Activated CD8-positive, alpha-beta T cell treated with anti-CD3 and anti-CD28 coated beads, Interleukin-2, amount 10 ng/mL, durations not matched to agents 7 days and 5 days (primary cell): ENCODE results near the gene ARHGEF26. TPM values are rescaled to one million over a fixed set of nuclear protein-coding genes. Genes with fewer than 3 reads are reported as not detected.
"Not testable (repeated sequence)": the region's sequence is repeated elsewhere in the genome, so short reads cannot be mapped to it uniquely, and the experiment has no call there.

Experiments
- ATAC-seq: fragments of 150-1000 bp; cut with Tn5 transposase; one replicate; pipeline ENCODE4 v1.10.0; 2021; ENCODE audit warnings: moderate library complexity
- CTCF ChIA-PET: fragments of 350-600 bp; sonication (Branson Sonifier 250); formaldehyde crosslinking; loops from one replicate; lab custom pipeline; 2021; ENCODE audit warnings: antibody characterized with exemption; lab: Charles Lee
- POLR2A ChIA-PET: fragments of 350-600 bp; sonication (Branson Sonifier 250); formaldehyde crosslinking; loops from one replicate; lab custom pipeline; 2021; ENCODE audit warnings: antibody characterized with exemption; lab: Charles Lee
- DNase-seq: peaks from one replicate; pipeline ENCODE4 v3.0.0-alpha.2; 2020
- H3K27ac Mint-ChIP-seq: one replicate; pipeline ENCODE4 v1.8.0; 2021; ENCODE audit warnings: mild to moderate bottlenecking, mixed read lengths
- H3K27me3 Mint-ChIP-seq: one replicate; pipeline ENCODE4 v1.8.0; 2021; ENCODE audit warnings: low read depth, mixed read lengths
- H3K36me3 Mint-ChIP-seq: one replicate; pipeline ENCODE4 v1.8.0; 2021; ENCODE audit warnings: low read depth, mixed read lengths
- H3K4me1 Mint-ChIP-seq: one replicate; pipeline ENCODE4 v1.8.0; 2021; ENCODE audit warnings: low read depth, mixed read lengths
- H3K4me3 Mint-ChIP-seq: one replicate; pipeline ENCODE4 v1.8.0; 2021; ENCODE audit warnings: mild to moderate bottlenecking, mixed read lengths
- H3K9me3 Mint-ChIP-seq: one replicate; pipeline ENCODE4 v1.8.0; 2022; ENCODE audit warnings: mixed read lengths; ENCODE audit not compliant: insufficient read depth
- total RNA-seq, 2 experiments: library from RNA; stranded (reverse); gene quantifications; one replicate each; pipeline ENCODE4 v1.2.3, GENCODE V29; 2021

Gene ARHGEF26, protein sequence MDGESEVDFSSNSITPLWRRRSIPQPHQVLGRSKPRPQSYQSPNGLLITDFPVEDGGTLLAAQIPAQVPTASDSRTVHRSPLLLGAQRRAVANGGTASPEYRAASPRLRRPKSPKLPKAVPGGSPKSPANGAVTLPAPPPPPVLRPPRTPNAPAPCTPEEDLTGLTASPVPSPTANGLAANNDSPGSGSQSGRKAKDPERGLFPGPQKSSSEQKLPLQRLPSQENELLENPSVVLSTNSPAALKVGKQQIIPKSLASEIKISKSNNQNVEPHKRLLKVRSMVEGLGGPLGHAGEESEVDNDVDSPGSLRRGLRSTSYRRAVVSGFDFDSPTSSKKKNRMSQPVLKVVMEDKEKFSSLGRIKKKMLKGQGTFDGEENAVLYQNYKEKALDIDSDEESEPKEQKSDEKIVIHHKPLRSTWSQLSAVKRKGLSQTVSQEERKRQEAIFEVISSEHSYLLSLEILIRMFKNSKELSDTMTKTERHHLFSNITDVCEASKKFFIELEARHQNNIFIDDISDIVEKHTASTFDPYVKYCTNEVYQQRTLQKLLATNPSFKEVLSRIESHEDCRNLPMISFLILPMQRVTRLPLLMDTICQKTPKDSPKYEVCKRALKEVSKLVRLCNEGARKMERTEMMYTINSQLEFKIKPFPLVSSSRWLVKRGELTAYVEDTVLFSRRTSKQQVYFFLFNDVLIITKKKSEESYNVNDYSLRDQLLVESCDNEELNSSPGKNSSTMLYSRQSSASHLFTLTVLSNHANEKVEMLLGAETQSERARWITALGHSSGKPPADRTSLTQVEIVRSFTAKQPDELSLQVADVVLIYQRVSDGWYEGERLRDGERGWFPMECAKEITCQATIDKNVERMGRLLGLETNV
- under 1 TPM in 1 of 2 experiments, not detected in 1; 0.08 TPM for total RNA-seq

DNA sequence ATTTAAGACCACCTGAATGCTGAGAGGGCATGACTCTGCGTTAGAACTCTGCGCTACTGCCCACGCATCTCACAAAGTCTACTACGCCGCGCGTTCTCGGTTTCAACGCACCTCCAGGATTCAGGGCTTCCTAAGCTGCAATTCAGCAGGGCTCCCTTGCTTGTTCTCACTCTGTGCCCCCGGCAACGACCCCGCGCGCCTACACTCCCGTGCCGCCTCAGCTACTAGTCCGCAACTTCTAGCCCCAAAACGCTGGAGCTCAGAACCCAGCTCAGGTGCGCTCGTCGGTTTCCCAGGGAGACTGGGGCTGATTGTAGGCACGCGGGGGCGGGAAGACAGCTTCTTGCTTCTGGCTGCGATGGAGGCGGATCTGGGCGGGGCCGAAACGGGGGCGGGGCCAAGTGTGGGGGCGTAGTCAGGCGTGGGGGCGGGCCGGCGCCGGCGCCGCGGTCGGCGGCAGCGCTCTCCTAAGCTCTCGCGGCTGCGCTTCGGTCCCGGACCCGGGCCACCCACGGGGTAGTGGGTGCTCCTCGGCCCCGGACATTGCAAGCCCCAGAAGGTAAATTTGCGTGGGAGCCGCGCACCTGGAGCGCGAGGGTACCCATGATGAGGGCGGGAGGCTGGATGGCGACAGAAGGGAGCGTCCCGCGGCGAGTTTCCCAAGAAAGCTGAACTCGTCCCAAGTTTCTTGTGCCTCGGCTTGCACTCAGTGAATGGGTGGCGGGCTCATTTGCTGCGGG, at the start of gene ARHGEF26:
Gene ARHGEF26, plus strand, starts transcription at position 430 of the 740 bp plus-strand sequence. CDS start 603 bp downstream, outside the sequence.
- no peak within 1 kb of the TSS for H3K27ac Mint-ChIP-seq
- CTCF ChIA-PET, result interaction anchor here (0.7 to 1.1 kb wide), 2 partner anchors 9 to 12 kb away, joined by 3 read pairs; no protein-coding TSS in a partner anchor
- DNase-seq (peak; percentile 85), ATAC-seq (peak; percentile 95)
- POLR2A ChIA-PET, result no interaction called here
- H3K27me3 Mint-ChIP-seq, result peaks cover 67% of the 10 kb centered on the region
- peaks cover 15% of the 10 kb centered on the region for H3K4me1 Mint-ChIP-seq
- H3K36me3 Mint-ChIP-seq, result no peaks in the 10 kb centered on the region
- no peaks in the 10 kb centered on the region for H3K9me3 Mint-ChIP-seq
- H3K4me3 Mint-ChIP-seq, result peak within 1 kb of the TSS; percentile 73

GRCh38 chr3:154074966-154075365, 46.2 kb upstream of the ARHGEF26 start:
- Mint-ChIP-seq H3K9me3 (no peaks in the 10 kb centered on the region), H3K4me1 (no peaks in the 10 kb centered on the region), H3K4me3 (no peak overlapping the region), H3K36me3 (no peaks in the 10 kb centered on the region), H3K27ac (no peak overlapping the region), H3K27me3 (no peaks in the 10 kb centered on the region)
- POLR2A ChIA-PET, result no interaction called here
- CTCF ChIA-PET, result no interaction called here
- ATAC-seq (no peak), DNase-seq (no peak)

DNA sequence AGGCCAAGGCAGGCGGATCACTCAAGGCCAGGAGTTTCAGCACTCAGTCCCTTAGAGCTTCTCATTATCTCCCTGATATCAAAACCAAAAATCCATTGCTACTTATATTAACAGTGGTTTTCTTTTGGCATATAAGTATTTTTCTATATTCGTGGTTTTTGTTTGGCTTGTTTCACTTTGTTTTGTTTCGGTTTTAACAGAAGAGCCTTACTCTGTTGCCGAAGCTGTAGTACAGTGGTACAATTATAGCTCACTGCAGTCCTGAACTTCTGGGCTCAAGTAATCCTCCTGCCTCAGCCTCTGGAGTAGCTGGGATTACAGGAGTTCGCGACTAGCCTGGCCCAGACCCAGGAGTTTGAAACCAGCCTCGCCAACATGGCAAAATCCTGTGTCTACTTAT, 42.5 kb upstream of the ARHGEF26 start:
- CTCF ChIA-PET, result no interaction called here
- H3K27me3 Mint-ChIP-seq, result no peaks in the 10 kb centered on the region
- no peak overlapping the region for H3K4me3 Mint-ChIP-seq
- H3K9me3 Mint-ChIP-seq, result no peaks in the 10 kb centered on the region
- H3K36me3 Mint-ChIP-seq, result no peaks in the 10 kb centered on the region
- no peaks in the 10 kb centered on the region for H3K4me1 Mint-ChIP-seq
- DNase-seq, result no peak
- POLR2A ChIA-PET, result no interaction called here
- no peak for ATAC-seq
- no peak overlapping the region for H3K27ac Mint-ChIP-seq

- no peaks in the 10 kb centered on the region for H3K4me1 Mint-ChIP-seq
- CTCF ChIA-PET, result no interaction called here
- H3K4me3 Mint-ChIP-seq, result no peak overlapping the region
- H3K27me3 Mint-ChIP-seq, result no peaks in the 10 kb centered on the region
- no peaks in the 10 kb centered on the region for H3K9me3 Mint-ChIP-seq
- DNase-seq, result no peak
- no peaks in the 10 kb centered on the region for H3K36me3 Mint-ChIP-seq
- no peak for ATAC-seq
- no peak overlapping the region for H3K27ac Mint-ChIP-seq
- POLR2A ChIA-PET, result no interaction called here
Measured at GRCh38 chr3:154081305-154081704, 39.9 kb upstream of the ARHGEF26 start.

DNA sequence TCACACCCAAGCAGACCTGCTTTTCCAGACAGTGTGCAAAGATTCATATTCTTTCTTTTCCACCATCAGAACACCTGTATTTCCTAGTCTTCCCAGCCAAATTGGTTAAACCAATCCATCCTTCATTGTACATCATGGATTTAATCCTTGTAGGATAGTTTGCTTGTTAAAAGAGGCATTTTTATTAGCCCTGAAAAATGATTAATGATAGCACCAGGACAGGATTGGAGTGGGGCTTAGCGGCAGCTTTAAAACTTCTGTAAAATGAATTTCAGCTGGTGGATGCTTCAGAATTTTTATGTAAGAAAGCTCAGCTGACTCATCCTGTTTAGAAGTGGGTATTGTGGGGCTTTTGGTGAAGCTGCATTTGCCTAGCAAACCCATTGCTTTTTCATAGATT, 36.1 kb upstream of the ARHGEF26 start:
- DNase-seq (no peak), ATAC-seq (no peak)
- Mint-ChIP-seq H3K36me3 (no peaks in the 10 kb centered on the region), H3K27me3 (no peaks in the 10 kb centered on the region), H3K4me1 (no peaks in the 10 kb centered on the region), H3K9me3 (no peaks in the 10 kb centered on the region), H3K4me3 (no peak overlapping the region), H3K27ac (no peak overlapping the region)
- ChIA-PET CTCF (interaction anchor here (1.4 kb wide), 1 partner anchor 168 kb away, joined by 4 read pairs; no protein-coding TSS in a partner anchor), POLR2A (no interaction called here)

DNA sequence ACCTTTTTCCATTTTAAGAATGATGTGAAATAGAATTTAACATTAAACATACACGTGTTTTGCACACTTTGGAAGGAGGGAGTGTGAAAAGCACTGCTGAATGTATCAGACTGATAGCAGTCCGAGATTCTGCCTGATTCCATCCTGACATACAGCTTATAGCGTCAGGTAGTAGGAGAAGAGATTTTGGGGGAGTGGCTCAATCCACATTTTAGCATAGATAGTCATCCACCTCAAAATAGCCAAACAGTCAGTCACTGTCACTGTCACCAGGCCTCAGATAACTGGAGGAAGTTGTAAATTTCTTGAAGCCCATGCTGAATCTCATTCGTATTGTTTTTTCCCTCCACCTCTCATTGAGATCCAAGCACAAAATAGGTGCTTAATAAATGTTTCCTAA, 35.4 kb upstream of the ARHGEF26 start:
- H3K4me1 Mint-ChIP-seq, result no peaks in the 10 kb centered on the region
- H3K4me3 Mint-ChIP-seq, result no peak overlapping the region
- no peaks in the 10 kb centered on the region for H3K9me3 Mint-ChIP-seq
- CTCF ChIA-PET, result interaction anchor here (1.4 kb wide), 1 partner anchor 167 kb away, joined by 4 read pairs; no protein-coding TSS in a partner anchor
- POLR2A ChIA-PET, result no interaction called here
- no peak overlapping the region for H3K27ac Mint-ChIP-seq
- DNase-seq, result no peak
- H3K27me3 Mint-ChIP-seq, result no peaks in the 10 kb centered on the region
- ATAC-seq, result no peak
- H3K36me3 Mint-ChIP-seq, result no peaks in the 10 kb centered on the region

DNA sequence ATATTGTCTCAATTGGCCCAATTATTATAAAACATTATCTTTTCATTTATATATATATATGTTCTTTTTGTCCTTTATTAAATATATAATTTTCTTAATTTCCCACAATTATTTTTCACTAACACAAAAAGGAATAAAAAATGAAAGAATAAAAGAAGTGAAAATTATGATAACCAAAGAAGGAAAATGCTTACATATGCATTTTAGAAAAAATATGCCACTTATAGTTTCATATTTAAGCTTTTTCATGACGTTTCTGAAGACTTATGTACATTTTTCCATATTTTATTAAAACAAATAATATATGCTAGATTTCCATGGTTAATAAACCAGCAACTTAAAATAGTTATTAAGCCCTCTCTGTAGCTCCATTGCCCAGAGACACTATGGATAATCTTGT, 34.9 kb upstream of the ARHGEF26 start:
- no peak for ATAC-seq

GRCh38 chr3:154087756-154088480, 33.3 kb upstream of the ARHGEF26 start:
- H3K27me3 Mint-ChIP-seq, H3K9me3 Mint-ChIP-seq, POLR2A ChIA-PET, DNase-seq, ATAC-seq, H3K36me3 Mint-ChIP-seq, H3K27ac Mint-ChIP-seq, H3K4me3 Mint-ChIP-seq, H3K4me1 Mint-ChIP-seq: not testable (repeated sequence)
- CTCF ChIA-PET, result interaction anchor here (0.6 kb wide), 1 partner anchor 167 kb away, joined by 3 read pairs; no protein-coding TSS in a partner anchor

More for the DNA sequence above, 34.9 kb upstream of the ARHGEF26 start:
- DNase-seq, result no peak
- Mint-ChIP-seq H3K36me3 (no peaks in the 10 kb centered on the region), H3K4me1 (no peaks in the 10 kb centered on the region), H3K4me3 (no peak overlapping the region), H3K27me3 (no peaks in the 10 kb centered on the region), H3K27ac (no peak overlapping the region), H3K9me3 (no peaks in the 10 kb centered on the region)
- ChIA-PET POLR2A (no interaction called here), CTCF (interaction anchor here (1.4 kb wide), 1 partner anchor 167 kb away, joined by 4 read pairs; no protein-coding TSS in a partner anchor)

DNA sequence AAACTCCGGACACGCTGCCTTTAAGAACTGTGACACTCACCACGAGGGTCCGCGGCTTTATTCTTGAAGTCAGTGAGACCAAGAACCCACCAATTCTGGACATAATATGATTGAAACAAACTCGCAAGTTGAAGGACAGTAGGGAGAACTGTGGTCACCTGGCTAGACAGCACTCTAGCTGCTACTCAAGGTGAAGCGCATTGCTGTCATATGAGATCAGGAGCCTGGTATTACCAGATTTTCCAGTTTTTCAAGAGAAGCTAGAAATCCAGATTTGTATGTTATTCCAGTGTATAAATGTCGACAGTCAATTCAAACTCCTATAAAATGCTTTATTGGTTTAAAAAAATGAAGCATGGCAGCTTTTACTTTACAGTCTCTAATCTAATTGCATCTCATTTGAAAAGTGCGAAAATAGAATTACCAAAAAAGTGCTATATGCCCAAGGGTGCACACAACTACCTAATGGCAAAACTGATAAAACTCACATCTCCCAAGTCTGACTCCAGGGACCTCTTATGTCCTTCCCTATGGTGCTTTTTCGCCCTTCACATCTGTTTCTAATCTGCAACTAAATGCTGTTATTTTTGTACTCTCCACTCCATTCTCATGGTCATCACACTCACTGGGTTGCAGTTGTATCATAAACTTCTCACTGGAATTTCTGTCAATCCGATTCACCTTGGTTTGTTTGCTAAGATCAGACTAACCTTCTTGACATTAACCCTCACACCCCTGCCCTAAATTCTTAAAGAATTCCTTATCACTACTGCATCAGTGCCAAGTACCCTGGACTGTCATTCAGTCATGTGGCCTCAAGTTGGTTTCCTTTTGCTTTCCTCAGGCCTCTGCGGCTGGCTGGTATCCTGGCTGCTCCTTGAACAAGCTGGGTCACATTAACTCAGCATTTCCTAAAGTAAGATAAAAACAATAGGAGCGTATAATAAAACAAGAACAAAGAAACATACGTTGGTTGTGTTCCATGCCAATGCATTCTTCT, 31.5 kb upstream of the ARHGEF26 start:
- H3K27ac Mint-ChIP-seq, result no peak overlapping the region
- CTCF ChIA-PET, result no interaction called here
- ATAC-seq, result no peak
- H3K36me3 Mint-ChIP-seq, result no peaks in the 10 kb centered on the region
- H3K9me3 Mint-ChIP-seq, result no peaks in the 10 kb centered on the region
- H3K4me3 Mint-ChIP-seq, result no peak overlapping the region
- POLR2A ChIA-PET, result no interaction called here
- no peaks in the 10 kb centered on the region for H3K4me1 Mint-ChIP-seq
- DNase-seq, result no peak
- H3K27me3 Mint-ChIP-seq, result no peaks in the 10 kb centered on the region

GRCh38 chr3:154094051-154094450, 27.1 kb upstream of the ARHGEF26 start:
- Mint-ChIP-seq H3K4me3 (no peak overlapping the region), H3K27me3 (no peaks in the 10 kb centered on the region)

More at GRCh38 chr3:154094051-154094450, 27.1 kb upstream of the ARHGEF26 start:
- ChIA-PET CTCF (no interaction called here), POLR2A (no interaction called here)
- ATAC-seq (no peak), DNase-seq (no peak)
- H3K36me3 Mint-ChIP-seq, result no peaks in the 10 kb centered on the region
- no peaks in the 10 kb centered on the region for H3K4me1 Mint-ChIP-seq
- no peak overlapping the region for H3K27ac Mint-ChIP-seq
- no peaks in the 10 kb centered on the region for H3K9me3 Mint-ChIP-seq
